ENCODE results near the gene LDLRAD4.

LDLRAD4 gene

GRCh38 chr18:13284330-13285027 lies 65.9 kb downstream of the LDLRAD4 start:
- Histone ChIP-seq H3K4ac (ENCODE audit: low read length) (no peak overlapping the region), H3K23ac (ENCODE audit: low read depth, low read length, poor library complexity) (no peak overlapping the region), H2AK5ac (ENCODE audit: low read depth, low read length) (no peak overlapping the region), H4K8ac (ENCODE audit: low read depth, low read length) (no peak overlapping the region), H2BK120ac (ENCODE audit: low read depth, low read length) (no peak overlapping the region), H2BK5ac (ENCODE audit: low read length) (no peak overlapping the region), H3K4me2 (ENCODE audit: insufficient read depth, low read length, poor library complexity, severe bottlenecking) (no peak overlapping the region), H3K18ac (ENCODE audit: low read length) (no peak overlapping the region), H3K27me3 (ENCODE audit: control insufficient read depth in 3 of 3, insufficient read depth in 3 of 3, low read depth in 1 of 3, low read length in 3 of 3) (no peaks in the 10 kb centered on the region), H3K27ac (replicated peaks; ENCODE audit: low read length) (no peak overlapping the region), H3K36me3 (replicated peaks in 1 of 2; ENCODE audit: control insufficient read depth in 2 of 2, insufficient read depth in 2 of 2, low read length in 2 of 2) (no peaks in the 10 kb centered on the region), H2BK12ac (ENCODE audit: low read length) (no peak overlapping the region), H4K91ac (ENCODE audit: low read depth, low read length, poor library complexity) (no peak overlapping the region), H2BK15ac (ENCODE audit: low read length) (no peak overlapping the region), H3K9ac (ENCODE audit: low read depth, low read length, poor library complexity) (no peak overlapping the region), H3K4me1 (ENCODE audit: control insufficient read depth in 2 of 2, insufficient read depth in 1 of 2, low read depth in 1 of 2, low read length in 2 of 2) (peaks cover 9 to 10% of the 10 kb centered on the region in 2 donors), H3K14ac (ENCODE audit: low read length) (no peak overlapping the region), H3K79me1 (ENCODE audit: low read depth, low read length) (no peaks in the 10 kb centered on the region), H3K9me3 (replicated peaks in 1 of 2; ENCODE audit: control insufficient read depth in 2 of 2, insufficient read depth in 1 of 2, low read depth in 1 of 2, low read length in 2 of 2) (no peaks in the 10 kb centered on the region), H2AFZ (ENCODE audit: low read length) (no peak overlapping the region), H3K4me3 (ENCODE audit: low read length in 2 of 2) (no peak overlapping the region)
- WGBS, 2 donors (ENCODE audit: extremely low coverage in 2 of 2, insufficient read length in 2 of 2, insufficient replicate concordance in 1 of 2) = no CpG with 5 or more reads among the region's 22 CpGs
- DNase-seq (ENCODE audit: low spot score) = no peak

GRCh38 chr18:13285874-13286273 lies 67.3 kb downstream of the LDLRAD4 start:
- no peaks in the 10 kb centered on the region for H3K79me1 ChIP-seq (ENCODE audit: low read depth, low read length)
- no peak for DNase-seq (ENCODE audit: low spot score)
- no peaks in the 10 kb centered on the region for H3K27me3 ChIP-seq (ENCODE audit: control insufficient read depth in 3 of 3, insufficient read depth in 3 of 3, low read depth in 1 of 3, low read length in 3 of 3)
- H4K8ac ChIP-seq (ENCODE audit: low read depth, low read length) = no peak overlapping the region
- no peaks in the 10 kb centered on the region for H3K9me3 ChIP-seq (replicated peaks in 1 of 2; ENCODE audit: control insufficient read depth in 2 of 2, insufficient read depth in 1 of 2, low read depth in 1 of 2, low read length in 2 of 2)
- no peak overlapping the region for H4K91ac ChIP-seq (ENCODE audit: low read depth, low read length, poor library complexity)
- H3K36me3 ChIP-seq (replicated peaks in 1 of 2; ENCODE audit: control insufficient read depth in 2 of 2, insufficient read depth in 2 of 2, low read length in 2 of 2) = no peaks in the 10 kb centered on the region
- H3K4me3 ChIP-seq (ENCODE audit: low read length in 2 of 2) = no peak overlapping the region
- H3K4me1 ChIP-seq (ENCODE audit: control insufficient read depth in 2 of 2, insufficient read depth in 1 of 2, low read depth in 1 of 2, low read length in 2 of 2) = no peaks in the 10 kb centered on the region
- no CpG with 5 or more reads among the region's 4 CpGs for WGBS, 2 donors (ENCODE audit: extremely low coverage in 2 of 2, insufficient read length in 2 of 2, insufficient replicate concordance in 1 of 2)
- H3K27ac ChIP-seq (replicated peaks; ENCODE audit: low read length) = no peak overlapping the region
- no peak overlapping the region for H3K4ac ChIP-seq (ENCODE audit: low read length)
- H2BK120ac ChIP-seq (ENCODE audit: low read depth, low read length) = no peak overlapping the region
- H2AFZ ChIP-seq (ENCODE audit: low read length) = no peak overlapping the region
- no peak overlapping the region for H2BK12ac ChIP-seq (ENCODE audit: low read length)
- no peak overlapping the region for H2BK5ac ChIP-seq (ENCODE audit: low read length)
- no peak overlapping the region for H3K18ac ChIP-seq (ENCODE audit: low read length)
- H3K14ac ChIP-seq (ENCODE audit: low read length) = no peak overlapping the region
- H2BK15ac ChIP-seq (ENCODE audit: low read length) = no peak overlapping the region
- H3K23ac ChIP-seq (ENCODE audit: low read depth, low read length, poor library complexity) = no peak overlapping the region
- no peak overlapping the region for H2AK5ac ChIP-seq (ENCODE audit: low read depth, low read length)
- no peak overlapping the region for H3K4me2 ChIP-seq (ENCODE audit: insufficient read depth, low read length, poor library complexity, severe bottlenecking)
- H3K9ac ChIP-seq (ENCODE audit: low read depth, low read length, poor library complexity) = no peak overlapping the region

- Histone ChIP-seq H3K14ac (ENCODE audit: low read length) (no peak overlapping the region), H3K9me3 (replicated peaks in 1 of 2; ENCODE audit: control insufficient read depth in 2 of 2, insufficient read depth in 1 of 2, low read depth in 1 of 2, low read length in 2 of 2) (no peaks in the 10 kb centered on the region), H3K27ac (replicated peaks; ENCODE audit: low read length) (no peak overlapping the region), H3K4me3 (ENCODE audit: low read length in 2 of 2) (no peak overlapping the region), H3K4me1 (ENCODE audit: control insufficient read depth in 2 of 2, insufficient read depth in 1 of 2, low read depth in 1 of 2, low read length in 2 of 2) (no peaks in the 10 kb centered on the region), H2BK12ac (ENCODE audit: low read length) (no peak overlapping the region), H3K36me3 (replicated peaks in 1 of 2; ENCODE audit: control insufficient read depth in 2 of 2, insufficient read depth in 2 of 2, low read length in 2 of 2) (no peaks in the 10 kb centered on the region), H3K27me3 (ENCODE audit: control insufficient read depth in 3 of 3, insufficient read depth in 3 of 3, low read depth in 1 of 3, low read length in 3 of 3) (no peaks in the 10 kb centered on the region), H3K79me1 (ENCODE audit: low read depth, low read length) (no peaks in the 10 kb centered on the region), H2BK15ac (ENCODE audit: low read length) (peak overlapping the region; percentile 73), H3K9ac (ENCODE audit: low read depth, low read length, poor library complexity) (no peak overlapping the region), H3K4ac (ENCODE audit: low read length) (no peak overlapping the region), H2BK5ac (ENCODE audit: low read length) (no peak overlapping the region), H3K18ac (ENCODE audit: low read length) (peak overlapping the region; percentile 88), H3K4me2 (ENCODE audit: insufficient read depth, low read length, poor library complexity, severe bottlenecking) (no peak overlapping the region), H4K91ac (ENCODE audit: low read depth, low read length, poor library complexity) (peak overlapping the region; percentile 38), H2AK5ac (ENCODE audit: low read depth, low read length) (no peak overlapping the region), H2BK120ac (ENCODE audit: low read depth, low read length) (no peak overlapping the region), H4K8ac (ENCODE audit: low read depth, low read length) (no peak overlapping the region), H3K23ac (ENCODE audit: low read depth, low read length, poor library complexity) (peak overlapping the region; percentile 45), H2AFZ (ENCODE audit: low read length) (no peak overlapping the region)
- DNase-seq (ENCODE audit: low spot score) = no peak
- WGBS, 2 donors (ENCODE audit: extremely low coverage in 2 of 2, insufficient read length in 2 of 2, insufficient replicate concordance in 1 of 2) = no CpG with 5 or more reads among the region's 14 CpGs
Measured at GRCh38 chr18:13286456-13287125, 68.0 kb downstream of the LDLRAD4 start.

GRCh38 chr18:13287372-13287771 lies 68.8 kb downstream of the LDLRAD4 start:
- H3K27ac ChIP-seq (replicated peaks; ENCODE audit: low read length) = no peak overlapping the region
- no peaks in the 10 kb centered on the region for H3K4me1 ChIP-seq (ENCODE audit: control insufficient read depth in 2 of 2, insufficient read depth in 1 of 2, low read depth in 1 of 2, low read length in 2 of 2)
- no peak overlapping the region for H3K18ac ChIP-seq (ENCODE audit: low read length)
- no peak overlapping the region for H4K91ac ChIP-seq (ENCODE audit: low read depth, low read length, poor library complexity)
- H2BK15ac ChIP-seq (ENCODE audit: low read length) = no peak overlapping the region
- WGBS, 2 donors (ENCODE audit: extremely low coverage in 2 of 2, insufficient read length in 2 of 2, insufficient replicate concordance in 1 of 2) = no CpG with 5 or more reads among the region's 6 CpGs
- H3K4me3 ChIP-seq (ENCODE audit: low read length in 2 of 2) = no peak overlapping the region
- no peaks in the 10 kb centered on the region for H3K9me3 ChIP-seq (replicated peaks in 1 of 2; ENCODE audit: control insufficient read depth in 2 of 2, insufficient read depth in 1 of 2, low read depth in 1 of 2, low read length in 2 of 2)
- H2BK12ac ChIP-seq (ENCODE audit: low read length) = no peak overlapping the region
- no peak overlapping the region for H2AFZ ChIP-seq (ENCODE audit: low read length)
- H2AK5ac ChIP-seq (ENCODE audit: low read depth, low read length) = no peak overlapping the region
- no peak overlapping the region for H4K8ac ChIP-seq (ENCODE audit: low read depth, low read length)
- H3K4me2 ChIP-seq (ENCODE audit: insufficient read depth, low read length, poor library complexity, severe bottlenecking) = no peak overlapping the region
- no peak overlapping the region for H2BK5ac ChIP-seq (ENCODE audit: low read length)
- no peaks in the 10 kb centered on the region for H3K36me3 ChIP-seq (replicated peaks in 1 of 2; ENCODE audit: control insufficient read depth in 2 of 2, insufficient read depth in 2 of 2, low read length in 2 of 2)
- no peak overlapping the region for H2BK120ac ChIP-seq (ENCODE audit: low read depth, low read length)
- no peak overlapping the region for H3K14ac ChIP-seq (ENCODE audit: low read length)
- H3K27me3 ChIP-seq (ENCODE audit: control insufficient read depth in 3 of 3, insufficient read depth in 3 of 3, low read depth in 1 of 3, low read length in 3 of 3) = no peaks in the 10 kb centered on the region
- H3K79me1 ChIP-seq (ENCODE audit: low read depth, low read length) = no peaks in the 10 kb centered on the region
- no peak overlapping the region for H3K4ac ChIP-seq (ENCODE audit: low read length)
- no peak overlapping the region for H3K9ac ChIP-seq (ENCODE audit: low read depth, low read length, poor library complexity)
- DNase-seq (ENCODE audit: low spot score) = no peak
- H3K23ac ChIP-seq (ENCODE audit: low read depth, low read length, poor library complexity) = no peak overlapping the region
